GM19193 (cell line): ENCODE results near the gene KRT7.

Source experiments
- POLR2A ChIP-seq: IDR thresholded peaks from 4 replicates; pipeline ENCODE4 v1.6.1; 2011; ENCODE audit not compliant: insufficient read depth, insufficient read length; ENCODE audit errors: extremely low read depth

The KRT7 gene

GRCh38 chr12:52193991-52194390 is 39.1 kb upstream of the KRT7 start:
- no peak for TF ChIP-seq POLR2A

GRCh38 chr12:52195065-52195730 is 37.8 kb upstream of the KRT7 start:
- no peak for TF ChIP-seq POLR2A

GRCh38 chr12:52197371-52198231 is 35.4 kb upstream of the KRT7 start:
- TF ChIP-seq POLR2A, result no peak

GRCh38 chr12:52198454-52199215 is 34.4 kb upstream of the KRT7 start:
- TF ChIP-seq POLR2A, result no peak

- no peak for TF ChIP-seq POLR2A
Observed at GRCh38 chr12:52199294-52199919, 33.6 kb upstream of the KRT7 start.

GRCh38 chr12:52200086-52200780 is 32.8 kb upstream of the KRT7 start:
- TF ChIP-seq POLR2A, result no peak

- TF ChIP-seq POLR2A, result no peak
Observed at GRCh38 chr12:52200781-52201450, 32.1 kb upstream of the KRT7 start.

GRCh38 chr12:52201451-52201839 is 31.6 kb upstream of the KRT7 start:
- no peak for TF ChIP-seq POLR2A

- no peak for TF ChIP-seq POLR2A
Observed at GRCh38 chr12:52202361-52203078, 30.5 kb upstream of the KRT7 start.

- TF ChIP-seq POLR2A, result no peak
Observed at GRCh38 chr12:52203079-52203921, 29.7 kb upstream of the KRT7 start.

- TF ChIP-seq POLR2A, result no peak
Observed at GRCh38 chr12:52204095-52204930, 28.7 kb upstream of the KRT7 start.
